GM21515 (cell line): ENCODE results near the gene HHLA2.

Source experiments
- ATAC-seq: cut with Tn5 transposase; IDR thresholded peaks from one replicate; pipeline ENCODE4 v1.9.1; 2021; ENCODE audit not compliant: unreplicated experiment

The HHLA2 gene

GRCh38 chr3:108297647-108298046, 1.3 kb downstream of the HHLA2 start:
- ATAC-seq, result no peak

- no peak for ATAC-seq
Measured at GRCh38 chr3:108298056-108298455, 1.7 kb downstream of the HHLA2 start.

- ATAC-seq, result no peak
Measured at GRCh38 chr3:108300103-108300849, 3.9 kb downstream of the HHLA2 start.

GRCh38 chr3:108301695-108302404, 5.5 kb downstream of the HHLA2 start:
- no peak for ATAC-seq

GRCh38 chr3:108302570-108302969, 6.2 kb downstream of the HHLA2 start:
- ATAC-seq, result no peak

GRCh38 chr3:108305484-108306172, 9.3 kb downstream of the HHLA2 start:
- ATAC-seq, result no peak

GRCh38 chr3:108311797-108312196, 15.4 kb downstream of the HHLA2 start:
- ATAC-seq, result no peak

- ATAC-seq, result no peak
Measured at GRCh38 chr3:108312656-108313055, 16.3 kb downstream of the HHLA2 start.

GRCh38 chr3:108315767-108316301, 19.5 kb downstream of the HHLA2 start:
- no peak for ATAC-seq

- no peak for ATAC-seq
Measured at GRCh38 chr3:108319428-108320082, 23.2 kb downstream of the HHLA2 start.

- no peak for ATAC-seq
Measured at GRCh38 chr3:108320746-108321350, 24.5 kb downstream of the HHLA2 start.

GRCh38 chr3:108322352-108322751, 26.0 kb downstream of the HHLA2 start:
- no peak for ATAC-seq

GRCh38 chr3:108324177-108324576, 27.8 kb downstream of the HHLA2 start:
- ATAC-seq, result no peak

GRCh38 chr3:108327168-108327567, 30.8 kb downstream of the HHLA2 start:
- ATAC-seq, result no peak

- no peak for ATAC-seq
Measured at GRCh38 chr3:108328821-108329486, 32.6 kb downstream of the HHLA2 start.

GRCh38 chr3:108329508-108329907, 33.2 kb downstream of the HHLA2 start:
- ATAC-seq, result no peak

- no peak for ATAC-seq
Measured at GRCh38 chr3:108329947-108330346, 33.6 kb downstream of the HHLA2 start.

- no peak for ATAC-seq
Measured at GRCh38 chr3:108331792-108332191, 35.4 kb downstream of the HHLA2 start.

- ATAC-seq, result no peak
Measured at GRCh38 chr3:108333961-108334360, 37.6 kb downstream of the HHLA2 start.

GRCh38 chr3:108334701-108335100, 38.4 kb downstream of the HHLA2 start:
- no peak for ATAC-seq
